HepG2 (cell line): ENCODE data around the gene ACTN1. TPM values are rescaled to one million over a fixed set of nuclear protein-coding genes. Genes with fewer than 3 reads are reported as not detected.
A peak's percentile ranks its signal among the peaks of the same experiment; 100 is the strongest.

Experiments used
- ELK4 ChIP-seq: sonication (generic); formaldehyde crosslinking; IDR thresholded peaks from 2 replicates; pipeline ENCODE4 v1.9.0; 2021; ENCODE audit warnings: missing genetic modification reagents, borderline replicate concordance
- ERF ChIP-seq: IDR thresholded peaks from 2 replicates; pipeline ENCODE4 v1.6.1; 2018; ENCODE audit warnings: missing biosample characterization, missing genetic modification reagents
- EZH2 ChIP-seq: conservative IDR thresholded peaks from 2 replicates; pipeline ENCODE4 v1.6.1; 2012; ENCODE audit warnings: mild to moderate bottlenecking, low read depth, low read length, moderate library complexity
- FOXP4 ChIP-seq: sonication (generic); formaldehyde crosslinking; IDR thresholded peaks from 2 replicates; pipeline ENCODE4 v1.4.0; 2020; ENCODE audit warnings: missing genetic modification reagents
- HHEX ChIP-seq: IDR thresholded peaks from 2 replicates; pipeline ENCODE4 v1.6.1; 2016; ENCODE audit warnings: control low read depth
- HNF1A ChIP-seq, 2 experiments: sonication (generic) in 1 of 2; formaldehyde crosslinking in 1 of 2; IDR thresholded peaks; 2 replicates each; pipeline versions ENCODE4 v1.4.0 to v1.6.1; 2016 to 2020; ENCODE audit warnings: borderline replicate concordance in 1 of 2, low read depth in 1 of 2, mild to moderate bottlenecking in 1 of 2, missing genetic modification reagents in 1 of 2
- IRF9 ChIP-seq: sonication (generic); formaldehyde crosslinking; IDR thresholded peaks from 2 replicates; pipeline ENCODE4 v1.8.0; 2022; ENCODE audit warnings: missing genetic modification reagents, mild to moderate bottlenecking, borderline replicate concordance
- JUNB ChIP-seq: sonication (generic); formaldehyde crosslinking; IDR thresholded peaks from 2 replicates; pipeline ENCODE4 v1.8.0; 2022; ENCODE audit warnings: missing genetic modification reagents, mild to moderate bottlenecking, borderline replicate concordance
- PAX8 ChIP-seq: sonication (generic); formaldehyde crosslinking; IDR thresholded peaks from 2 replicates; pipeline ENCODE4 v1.8.0; 2022; ENCODE audit warnings: mild to moderate bottlenecking, missing genetic modification reagents, borderline replicate concordance
- SALL1 ChIP-seq: sonication (generic); formaldehyde crosslinking; IDR thresholded peaks from 2 replicates; pipeline ENCODE4 v1.8.0; 2022; ENCODE audit warnings: mild to moderate bottlenecking, missing genetic modification reagents
- SMC3 ChIP-seq: IDR thresholded peaks from 2 replicates; pipeline ENCODE4 v1.6.1; 2011; ENCODE audit warnings: low read length, improper control_type of control experiment
- SRF ChIP-seq: IDR thresholded peaks from 2 replicates; pipeline ENCODE4 v1.6.1; 2011; ENCODE audit warnings: mild to moderate bottlenecking, low read depth, low read length, moderate library complexity
- SRSF9 ChIP-seq: fragments of 200-400 bp; formaldehyde crosslinking; IDR thresholded peaks from 2 replicates; pipeline ENCODE4 v1.6.1; 2018; ENCODE audit warnings: borderline replicate concordance, mild to moderate bottlenecking, low read depth, low read length; ENCODE audit not compliant: insufficient read depth, poor library complexity, severe bottlenecking
- TFE3 ChIP-seq: IDR thresholded peaks from 2 replicates; pipeline ENCODE4 v1.6.1; 2016
- ZBTB7A ChIP-seq: sonication (generic); formaldehyde crosslinking; IDR thresholded peaks from 2 replicates; pipeline ENCODE4 v1.8.0; 2022; ENCODE audit warnings: mild to moderate bottlenecking, missing genetic modification reagents
- ZFP82 ChIP-seq: sonication (generic); formaldehyde crosslinking; IDR thresholded peaks from 2 replicates; pipeline ENCODE4 v1.5.1; 2020; ENCODE audit warnings: mild to moderate bottlenecking, missing genetic modification reagents, borderline replicate concordance
- ZMAT5 ChIP-seq: sonication (generic); formaldehyde crosslinking; IDR thresholded peaks from 2 replicates; pipeline ENCODE4 v1.5.0; 2020; ENCODE audit warnings: mild to moderate bottlenecking, low read depth, missing genetic modification reagents, borderline replicate concordance
- ZNF570 ChIP-seq: sonication (generic); formaldehyde crosslinking; IDR thresholded peaks from 2 replicates; pipeline ENCODE4 v1.4.0; 2020; ENCODE audit warnings: mild to moderate bottlenecking, missing genetic modification reagents, borderline replicate concordance
- ZNF678 ChIP-seq: sonication (generic); formaldehyde crosslinking; IDR thresholded peaks from 2 replicates; pipeline ENCODE4 v1.4.0; 2020; ENCODE audit warnings: mild to moderate bottlenecking, missing genetic modification reagents
- ZSCAN29 ChIP-seq: sonication (generic); formaldehyde crosslinking; conservative IDR thresholded peaks from 2 replicates; pipeline ENCODE4 v1.4.0; 2020; ENCODE audit warnings: mild to moderate bottlenecking, missing genetic modification reagents
- polyA plus RNA-seq, 8 experiments: library from polyadenylated mRNA; depleted of rRNA in 3 of 8; stranded (reverse) in 7 of 8; unstranded in 1 of 8; fragments of >200 nt; fragmentation: Illumina TruSeq in 4 of 8; extraction: Trizol in 4 of 8; gene quantifications; 2 replicates each; pipeline versions ENCODE4 v1.2.1 to v1.2.3, GENCODE V29; 2011 to 2016; ENCODE audit warnings: low read depth in 4 of 8, missing spikeins in 1 of 8, mixed read lengths in 1 of 8; ENCODE audit not compliant: insufficient read depth in 1 of 8
- total RNA-seq, 5 experiments: library from RNA; depleted of rRNA; stranded (reverse); fragments of >200 nt; fragmentation: Illumina TruSeq; extraction: Trizol; gene quantifications; 2 replicates each; pipeline ENCODE4 v1.2.3, GENCODE V29; 2016; ENCODE audit warnings: low read depth in 1 of 5

The ACTN1 gene
- total and polyA plus RNA-seq, 2 of the 13 experiments (the other 11 are each of a cell fraction or from before 2014, with no cell fraction given) = 58.6 to 162 TPM

- TF ChIP-seq FOXP4 (no peak), SRF (no peak), ZFP82 (no peak), EZH2 (no peak), ZBTB7A (CRISPR knock-in tag) (no peak), ZMAT5 (CRISPR knock-in tag) (no peak), PAX8 (CRISPR knock-in tag) (no peak), ZNF678 (CRISPR knock-in tag) (no peak), HHEX (CRISPR knock-in tag) (no peak), ELK4 (no peak), JUNB (CRISPR knock-in tag) (no peak), SALL1 (CRISPR knock-in tag) (peak; percentile 41), TFE3 (CRISPR knock-in tag) (no peak), IRF9 (CRISPR knock-in tag) (no peak), HNF1A (IDR thresholded peaks at IDR 0.05; ENCODE audit: low read depth) (no peak), HNF1A (CRISPR knock-in tag; IDR thresholded peaks at IDR 0.05; ENCODE audit: borderline replicate concordance) (no peak), ZSCAN29 (no peak), SMC3 (peak; percentile 79), SRSF9 (no peak), ZNF570 (CRISPR knock-in tag) (no peak), ERF (CRISPR knock-in tag) (0 out of 2 replicates have a peak, but pooled peaks have one; percentile 33)
Measured at GRCh38 chr14:69002069-69002468, 23.0 kb upstream of the ACTN1 start (continued).
